ES-I3 (cell line): ENCODE measurements around the gene SAMD11.

Experiments used
- H3K36me3 ChIP-seq: 2 replicates; pipeline ENCODE4 v1.6.1; 2013; ENCODE audit warnings: mild to moderate bottlenecking, low read length, control low read depth, moderate library complexity; ENCODE audit not compliant: insufficient read depth
- H3K4me1 ChIP-seq: 2 replicates; pipeline ENCODE4 v1.6.1; 2013; ENCODE audit warnings: mild to moderate bottlenecking, control low read depth, low read length; ENCODE audit not compliant: insufficient read depth
- H3K9ac ChIP-seq: 2 replicates; pipeline ENCODE4 v1.6.1; 2013; ENCODE audit warnings: low read depth, mild to moderate bottlenecking, low read length, moderate library complexity
- H3K9me3 ChIP-seq: 2 replicates; pipeline ENCODE4 v1.6.1; 2013; ENCODE audit warnings: mild to moderate bottlenecking, low read length, moderate library complexity; ENCODE audit not compliant: control insufficient read depth, insufficient read depth

SAMD11 gene

DNA sequence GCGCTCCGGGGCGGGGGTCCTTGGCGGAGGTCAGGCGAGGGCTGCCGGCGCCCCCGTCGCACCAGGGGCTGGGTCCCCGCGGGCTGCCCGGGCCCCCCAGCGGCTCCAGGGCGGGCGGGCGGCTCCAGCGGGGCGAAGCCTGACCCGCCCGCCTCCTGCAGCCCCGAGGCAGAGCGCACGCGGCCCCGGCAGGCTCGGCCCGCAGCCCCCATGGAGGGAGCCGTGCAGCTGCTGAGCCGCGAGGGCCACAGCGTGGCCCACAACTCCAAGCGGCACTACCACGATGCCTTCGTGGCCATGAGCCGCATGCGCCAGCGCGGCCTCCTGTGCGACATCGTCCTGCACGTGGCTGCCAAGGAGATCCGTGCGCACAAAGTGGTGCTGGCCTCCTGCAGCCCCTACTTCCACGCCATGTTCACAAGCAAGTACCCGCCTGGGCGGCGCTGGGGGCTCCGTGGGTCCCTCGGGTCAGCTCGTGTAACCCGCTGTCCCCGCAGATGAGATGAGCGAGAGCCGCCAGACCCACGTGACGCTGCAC, 37.5 kb downstream of the SAMD11 start:
- Histone ChIP-seq H3K9ac (peak overlapping the region; percentile 62; the same call in 1 of the 2 replicates), H3K36me3 (no peaks in the 10 kb centered on the region; the same call in 1 of the 2 replicates), H3K9me3 (no peaks in the 10 kb centered on the region), H3K4me1 (no peaks in the 10 kb centered on the region; the same call in 1 of the 2 replicates)

DNA sequence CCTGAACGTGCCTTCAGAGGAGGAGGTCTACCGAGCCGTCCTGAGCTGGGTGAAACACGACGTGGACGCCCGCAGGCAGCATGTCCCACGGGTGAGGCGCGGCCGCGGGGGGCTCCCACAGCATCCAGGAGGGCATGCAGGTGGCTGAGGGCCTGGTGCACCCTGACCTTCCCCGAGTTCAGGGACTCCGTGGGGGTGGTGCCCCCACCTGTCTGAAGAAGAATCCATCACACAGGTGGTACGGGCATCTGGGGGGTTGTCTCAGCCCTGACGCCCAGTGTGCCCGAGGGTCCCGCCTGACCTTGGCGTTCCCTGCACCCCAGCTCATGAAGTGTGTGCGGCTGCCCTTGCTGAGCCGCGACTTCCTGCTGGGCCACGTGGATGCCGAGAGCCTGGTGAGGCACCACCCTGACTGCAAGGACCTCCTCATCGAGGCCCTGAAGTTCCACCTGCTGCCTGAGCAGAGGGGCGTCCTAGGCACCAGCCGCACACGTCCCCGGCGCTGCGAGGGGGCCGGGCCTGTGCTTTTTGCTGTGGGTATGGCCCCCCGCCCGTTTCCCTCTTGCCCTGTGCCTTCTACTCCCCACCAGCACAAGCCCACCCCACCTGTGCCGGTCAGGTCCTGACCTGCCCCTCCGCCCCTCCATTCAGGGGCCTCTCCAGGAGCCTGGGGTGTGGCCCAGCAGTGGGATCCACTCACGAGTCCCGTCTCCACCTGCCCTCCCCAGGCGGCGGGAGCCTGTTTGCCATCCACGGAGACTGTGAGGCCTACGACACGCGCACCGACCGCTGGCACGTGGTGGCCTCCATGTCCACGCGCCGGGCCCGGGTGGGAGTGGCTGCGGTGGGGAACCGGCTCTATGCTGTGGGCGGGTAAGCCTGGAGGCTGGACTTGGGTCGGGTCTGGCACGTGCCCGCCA, 38.9 kb downstream of the SAMD11 start:
- no peak overlapping the region for H3K9ac ChIP-seq
- no peaks in the 10 kb centered on the region for H3K36me3 ChIP-seq
- no peaks in the 10 kb centered on the region; the same call in 1 of the 2 replicates for H3K4me1 ChIP-seq
- no peaks in the 10 kb centered on the region for H3K9me3 ChIP-seq

DNA sequence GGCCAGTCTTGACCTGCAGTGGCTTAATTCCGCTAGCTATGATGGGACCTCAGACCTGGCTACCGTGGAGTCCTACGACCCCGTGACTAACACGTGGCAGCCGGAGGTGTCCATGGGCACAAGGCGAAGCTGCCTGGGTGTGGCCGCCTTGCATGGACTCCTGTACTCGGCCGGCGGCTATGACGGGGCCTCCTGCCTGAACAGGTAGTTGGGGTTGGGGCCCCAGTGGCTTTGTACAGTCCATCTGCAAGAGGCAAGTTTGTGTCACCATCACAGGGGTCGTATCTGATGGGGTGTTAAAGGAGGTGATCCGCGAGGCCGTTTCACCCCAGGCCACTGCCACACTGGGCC, 39.6 kb downstream of the SAMD11 start:
- Histone ChIP-seq H3K9ac (no peak overlapping the region), H3K9me3 (no peaks in the 10 kb centered on the region), H3K4me1 (no peaks in the 10 kb centered on the region; the same call in 1 of the 2 replicates), H3K36me3 (no peaks in the 10 kb centered on the region)

DNA sequence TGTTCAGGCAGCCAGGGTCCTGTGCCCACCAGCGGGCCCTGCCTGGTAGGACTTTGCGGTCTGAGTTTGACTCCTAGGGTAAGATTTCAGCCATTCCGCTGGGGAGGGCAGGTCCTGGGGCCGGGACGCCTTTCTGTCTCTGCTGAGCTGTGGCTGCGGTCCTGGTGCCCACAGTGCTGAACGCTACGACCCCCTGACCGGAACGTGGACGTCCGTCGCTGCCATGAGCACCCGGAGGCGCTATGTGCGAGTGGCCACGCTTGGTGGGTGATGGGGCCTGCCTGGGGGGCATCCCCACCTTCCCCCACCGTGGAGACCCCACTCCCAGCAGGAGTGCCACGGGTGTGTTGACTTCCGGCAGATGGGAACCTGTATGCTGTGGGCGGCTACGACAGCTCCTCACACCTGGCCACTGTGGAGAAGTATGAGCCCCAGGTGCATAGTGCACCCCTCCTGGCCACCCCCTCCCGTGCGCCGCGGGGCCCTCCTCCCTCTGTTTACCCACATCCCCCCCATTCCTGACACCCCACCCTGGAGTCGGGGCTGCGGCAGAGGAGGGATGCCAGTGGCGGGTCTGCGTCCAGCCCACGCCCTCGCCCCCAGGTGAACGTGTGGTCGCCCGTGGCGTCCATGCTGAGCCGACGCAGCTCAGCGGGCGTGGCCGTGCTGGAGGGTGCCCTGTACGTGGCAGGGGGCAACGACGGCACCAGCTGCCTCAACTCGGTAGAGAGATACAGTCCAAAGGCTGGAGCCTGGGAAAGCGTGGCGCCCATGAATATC, 40.2 kb downstream of the SAMD11 start:
- Histone ChIP-seq H3K9me3 (no peaks in the 10 kb centered on the region), H3K36me3 (no peaks in the 10 kb centered on the region), H3K9ac (no peak overlapping the region), H3K4me1 (no peaks in the 10 kb centered on the region; the same call in 1 of the 2 replicates)

DNA sequence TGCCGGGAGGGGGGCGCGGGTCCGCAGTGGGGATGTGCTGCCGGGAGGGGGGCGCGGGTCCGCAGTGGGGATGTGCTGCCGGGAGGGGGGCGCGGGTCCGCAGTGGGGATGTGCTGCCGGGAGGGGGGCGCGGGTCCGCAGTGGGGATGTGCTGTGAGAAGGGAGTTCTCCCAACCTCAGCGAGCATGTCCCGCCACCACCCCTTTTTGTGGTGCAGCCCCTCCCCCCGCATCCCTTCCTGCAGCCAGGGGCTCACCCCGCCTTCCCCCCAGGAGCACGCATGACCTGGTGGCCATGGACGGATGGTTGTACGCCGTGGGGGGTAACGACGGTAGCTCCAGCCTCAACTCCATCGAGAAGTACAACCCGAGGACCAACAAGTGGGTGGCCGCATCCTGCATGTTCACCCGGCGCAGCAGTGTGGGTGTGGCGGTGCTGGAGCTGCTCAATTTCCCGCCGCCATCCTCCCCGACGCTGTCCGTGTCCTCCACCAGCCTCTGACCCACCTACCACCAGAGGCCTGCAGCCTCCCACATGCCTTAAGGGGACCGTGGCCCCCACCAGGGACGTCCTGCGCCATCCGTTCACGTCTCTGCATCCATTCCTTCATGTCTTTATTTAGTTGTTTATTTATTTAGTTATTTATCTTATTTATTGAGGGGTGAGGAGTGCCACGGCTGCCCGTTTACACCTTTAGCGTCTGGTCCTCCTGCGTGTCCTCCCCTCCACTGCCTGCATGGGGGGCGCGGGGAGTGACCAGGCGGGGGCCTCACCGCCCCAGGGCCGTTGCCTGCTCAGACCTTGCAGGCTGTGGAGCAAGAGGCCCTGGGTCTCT, 41.2 kb downstream of the SAMD11 start:
- Histone ChIP-seq H3K9ac (no peak overlapping the region), H3K4me1 (no peaks in the 10 kb centered on the region; the same call in 1 of the 2 replicates), H3K36me3 (no peaks in the 10 kb centered on the region), H3K9me3 (no peaks in the 10 kb centered on the region)

DNA sequence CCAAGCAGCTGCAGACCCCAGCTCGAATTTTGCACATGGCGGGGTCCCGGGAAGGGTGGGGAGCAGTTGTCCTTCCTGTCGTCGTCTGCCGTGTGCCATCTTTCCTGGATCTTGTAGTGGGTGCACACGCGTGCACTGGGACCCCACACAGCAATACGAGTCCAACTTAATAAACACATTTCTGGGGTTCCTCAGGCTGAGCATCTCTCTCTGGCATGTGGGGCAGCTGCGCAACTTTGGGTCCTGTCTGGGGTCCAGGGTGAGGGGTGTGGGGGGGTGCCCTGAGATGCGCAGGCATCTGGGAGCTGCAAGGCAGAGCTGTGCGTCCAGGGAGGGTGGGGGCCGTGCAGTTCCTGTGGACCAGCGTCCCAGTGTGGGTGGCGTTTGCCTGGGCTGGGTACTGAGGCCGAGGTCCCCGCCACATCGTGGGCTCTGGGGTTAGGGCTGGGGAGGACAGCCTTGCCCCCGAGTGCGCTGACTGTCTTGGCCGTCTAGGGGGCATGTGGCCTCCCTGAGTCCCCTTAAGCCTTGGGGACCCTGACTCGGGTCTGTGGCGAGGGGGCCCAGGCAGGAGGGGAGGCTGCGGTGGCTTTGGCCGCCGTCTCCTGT, 41.9 kb downstream of the SAMD11 start:
- Histone ChIP-seq H3K9me3 (no peaks in the 10 kb centered on the region), H3K4me1 (no peaks in the 10 kb centered on the region; the same call in 1 of the 2 replicates), H3K36me3 (no peaks in the 10 kb centered on the region), H3K9ac (peak overlapping the region; percentile 75; the same call in 1 of the 2 replicates)

DNA sequence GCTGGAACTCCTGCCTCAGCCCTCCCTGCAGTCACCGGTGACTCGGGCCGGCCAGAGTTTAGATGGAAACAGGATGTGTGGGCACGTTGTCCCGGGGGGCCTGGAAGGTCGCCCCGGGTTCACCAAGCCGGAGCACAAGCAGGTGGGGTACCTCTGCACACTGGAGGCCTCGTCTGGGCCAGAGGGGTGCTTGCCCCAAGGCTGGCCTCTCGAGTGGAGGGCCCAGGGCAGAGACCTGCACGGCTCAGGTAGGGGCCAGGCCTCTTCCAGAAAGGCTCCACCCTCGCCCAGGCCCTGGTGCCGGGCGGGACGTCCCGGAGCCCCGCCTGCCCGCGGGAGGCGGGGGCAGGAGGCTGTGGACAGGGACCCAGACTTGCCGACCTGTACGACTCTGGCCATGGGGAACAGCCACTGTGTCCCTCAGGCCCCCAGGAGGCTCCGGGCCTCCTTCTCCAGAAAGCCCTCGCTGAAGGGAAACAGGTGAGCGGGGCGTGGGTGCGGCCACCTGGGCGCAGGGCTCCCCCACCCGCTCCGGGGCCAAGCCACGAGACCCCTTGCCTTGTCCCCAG, 42.5 kb downstream of the SAMD11 start, which contains the start of gene PLEKHN1:
Gene PLEKHN1 (plus strand): TSS at position 348 of the 569 bp plus-strand sequence. CDS start 50 bp downstream, at position 398.
- no peaks in the 10 kb centered on the region; the same call in 1 of the 2 replicates for H3K4me1 ChIP-seq
- peak within 1 kb of the TSS; percentile 75 for H3K9ac ChIP-seq
- H3K36me3 ChIP-seq: no peaks in the 10 kb centered on the region
- H3K9me3 ChIP-seq: no peaks in the 10 kb centered on the region

DNA sequence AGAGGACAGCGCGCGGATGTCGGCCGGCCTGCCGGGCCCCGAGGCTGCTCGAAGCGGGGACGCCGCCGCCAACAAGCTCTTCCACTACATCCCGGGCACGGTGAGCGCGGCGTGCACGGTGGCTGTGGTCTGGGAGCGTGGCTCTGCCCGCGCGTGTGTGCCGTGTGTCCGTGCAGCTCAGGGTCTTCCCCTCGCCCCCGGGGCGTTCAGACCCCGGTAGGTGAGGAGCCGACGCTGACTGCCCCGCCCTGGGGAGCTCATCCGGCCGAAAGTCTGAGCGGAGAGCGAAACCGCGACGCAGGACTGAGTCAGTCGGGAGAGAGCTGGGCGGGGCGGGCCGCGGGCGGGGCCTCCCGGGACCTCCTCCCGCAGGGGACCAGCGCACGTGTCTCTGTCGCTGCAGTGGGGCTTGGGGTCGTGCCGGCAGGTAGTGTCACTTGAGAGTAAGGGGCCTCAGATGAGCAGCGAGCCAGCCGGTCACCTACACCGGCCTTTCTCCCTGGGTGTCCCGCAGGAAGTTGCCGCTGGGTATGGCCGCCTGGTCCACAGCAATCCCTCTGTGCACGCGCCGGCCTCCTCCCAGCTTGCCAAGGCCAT, 43.1 kb downstream of the SAMD11 start:
- H3K9ac ChIP-seq: peak overlapping the region; percentile 75
- H3K4me1 ChIP-seq: no peaks in the 10 kb centered on the region; the same call in 1 of the 2 replicates
- H3K9me3 ChIP-seq: no peaks in the 10 kb centered on the region
- no peaks in the 10 kb centered on the region for H3K36me3 ChIP-seq

DNA sequence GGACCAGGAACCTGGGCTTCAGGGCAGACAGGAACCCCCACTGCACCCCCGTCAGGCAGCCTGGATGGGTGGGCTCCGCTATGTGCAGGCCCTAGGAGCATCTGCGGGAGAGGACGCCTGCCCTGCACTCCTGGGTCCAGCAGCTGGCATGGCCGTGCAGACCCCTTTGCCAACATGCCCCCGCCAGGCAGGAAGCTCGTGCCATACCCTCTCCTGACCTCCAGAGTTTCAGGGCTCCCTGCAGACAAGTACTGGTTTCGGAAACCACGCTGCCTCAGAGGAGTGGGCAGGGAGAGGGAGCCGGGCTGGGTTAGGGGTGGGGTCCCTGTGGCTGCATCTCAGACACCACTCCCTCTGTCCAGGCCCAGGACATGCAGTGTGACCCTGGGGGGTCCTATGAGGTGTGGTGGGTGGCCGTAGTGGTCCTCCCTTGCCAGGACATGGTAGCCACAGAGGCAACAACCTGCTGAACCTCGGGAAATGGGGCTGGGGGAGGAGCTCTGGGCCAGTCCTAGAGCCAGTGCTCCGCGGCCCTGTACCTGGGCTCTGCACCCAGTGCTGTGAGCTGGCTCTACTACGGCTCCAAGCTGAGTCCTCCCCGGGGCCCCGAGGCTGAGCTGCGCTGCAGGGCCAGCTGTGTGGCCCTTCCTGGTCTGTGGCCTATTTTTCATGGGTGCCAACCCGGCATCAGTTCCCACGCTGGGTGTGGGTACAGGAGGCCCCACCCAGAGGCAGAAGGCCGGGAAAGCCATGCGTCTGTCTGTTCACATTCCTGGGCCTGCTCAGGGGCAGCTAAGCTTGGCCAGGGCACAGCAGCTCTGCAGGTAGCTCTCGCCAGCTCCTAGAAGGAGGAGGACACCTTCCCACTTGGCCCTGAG, 44.0 kb downstream of the SAMD11 start:
- no peak overlapping the region for H3K9ac ChIP-seq
- H3K36me3 ChIP-seq: no peaks in the 10 kb centered on the region
- H3K4me1 ChIP-seq: no peaks in the 10 kb centered on the region; the same call in 1 of the 2 replicates
- no peaks in the 10 kb centered on the region for H3K9me3 ChIP-seq

DNA sequence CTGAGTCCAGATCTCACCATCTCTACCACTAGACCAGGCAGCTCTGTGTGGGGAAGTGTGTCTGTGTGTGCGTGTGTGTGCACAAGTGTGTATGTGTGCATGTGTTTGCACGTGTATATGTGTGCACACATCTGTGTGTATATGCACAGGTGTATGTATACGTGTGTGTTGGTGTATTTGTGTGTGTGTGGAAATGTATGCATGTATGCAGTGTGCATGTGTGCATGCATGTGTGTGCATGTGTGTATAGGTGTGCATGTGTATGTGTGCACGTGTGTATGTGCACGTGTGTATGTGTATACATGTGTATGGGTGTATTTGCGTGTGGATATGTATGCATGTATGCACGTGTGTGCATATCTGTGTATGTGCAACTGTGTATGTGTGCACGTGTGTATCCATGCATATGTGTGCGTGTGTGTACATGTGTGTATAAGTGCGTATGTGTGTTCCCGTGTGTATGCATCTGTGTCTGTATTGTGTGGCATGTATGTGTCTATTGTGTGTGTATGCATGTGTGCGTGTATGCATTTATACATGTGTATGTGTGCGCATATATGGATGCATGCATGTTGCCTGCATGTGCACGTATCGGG, 45.6 kb downstream of the SAMD11 start:
- H3K4me1 ChIP-seq: no peaks in the 10 kb centered on the region; the same call in 1 of the 2 replicates
- H3K9me3 ChIP-seq: no peaks in the 10 kb centered on the region
- no peaks in the 10 kb centered on the region for H3K36me3 ChIP-seq

DNA sequence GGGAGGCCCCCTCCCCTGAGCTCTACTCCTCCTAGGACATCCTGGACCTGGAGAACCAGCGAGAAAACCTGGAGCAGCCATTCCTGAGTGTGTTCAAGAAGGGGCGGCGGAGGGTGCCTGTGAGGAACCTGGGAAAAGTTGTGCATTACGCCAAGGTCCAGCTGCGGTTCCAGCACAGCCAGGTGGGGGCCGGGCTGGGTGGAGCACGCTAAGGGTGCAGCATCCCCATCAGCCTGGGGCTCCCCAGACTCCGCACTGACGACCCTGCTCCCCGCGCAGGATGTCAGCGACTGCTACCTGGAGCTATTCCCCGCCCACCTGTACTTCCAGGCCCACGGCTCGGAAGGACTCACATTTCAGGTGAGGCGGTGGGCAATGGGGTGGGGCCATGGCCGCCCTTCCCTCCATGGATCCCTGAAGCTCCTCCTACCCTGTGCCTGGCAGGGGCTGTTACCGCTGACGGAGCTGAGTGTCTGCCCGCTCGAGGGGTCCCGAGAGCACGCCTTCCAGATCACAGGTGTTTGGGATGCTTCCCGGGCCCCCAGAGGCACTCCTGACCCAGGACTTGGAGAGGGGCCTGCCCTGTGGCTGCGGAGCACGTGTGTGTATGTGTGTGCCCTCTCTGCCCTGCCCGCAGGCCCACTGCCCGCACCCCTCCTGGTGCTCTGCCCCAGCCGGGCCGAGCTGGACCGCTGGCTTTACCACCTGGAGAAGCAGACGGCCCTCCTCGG, 46.7 kb downstream of the SAMD11 start:
- no peaks in the 10 kb centered on the region for H3K9me3 ChIP-seq
- no peaks in the 10 kb centered on the region; the same call in 1 of the 2 replicates for H3K4me1 ChIP-seq
- H3K36me3 ChIP-seq: no peaks in the 10 kb centered on the region
- H3K9ac ChIP-seq: no peak overlapping the region

More for the DNA sequence above, 45.6 kb downstream of the SAMD11 start:
- H3K9ac ChIP-seq: no peak overlapping the region
